ENCODE measurements around the gene LAYN.
A peak's percentile ranks its signal among the peaks of the same experiment; 100 is the strongest.

LAYN gene

GRCh38 chr11:111531687-111532364 is 8.7 kb upstream of the LAYN start:
- DNase-seq: peak; percentile 56

GRCh38 chr11:111532365-111532709 is 8.2 kb upstream of the LAYN start:
- DNase-seq: no peak

- no peak for DNase-seq
Measured at GRCh38 chr11:111535281-111535680, 5.2 kb upstream of the LAYN start.

GRCh38 chr11:111537336-111537860 is 3.1 kb upstream of the LAYN start:
- no peak for DNase-seq

DNA sequence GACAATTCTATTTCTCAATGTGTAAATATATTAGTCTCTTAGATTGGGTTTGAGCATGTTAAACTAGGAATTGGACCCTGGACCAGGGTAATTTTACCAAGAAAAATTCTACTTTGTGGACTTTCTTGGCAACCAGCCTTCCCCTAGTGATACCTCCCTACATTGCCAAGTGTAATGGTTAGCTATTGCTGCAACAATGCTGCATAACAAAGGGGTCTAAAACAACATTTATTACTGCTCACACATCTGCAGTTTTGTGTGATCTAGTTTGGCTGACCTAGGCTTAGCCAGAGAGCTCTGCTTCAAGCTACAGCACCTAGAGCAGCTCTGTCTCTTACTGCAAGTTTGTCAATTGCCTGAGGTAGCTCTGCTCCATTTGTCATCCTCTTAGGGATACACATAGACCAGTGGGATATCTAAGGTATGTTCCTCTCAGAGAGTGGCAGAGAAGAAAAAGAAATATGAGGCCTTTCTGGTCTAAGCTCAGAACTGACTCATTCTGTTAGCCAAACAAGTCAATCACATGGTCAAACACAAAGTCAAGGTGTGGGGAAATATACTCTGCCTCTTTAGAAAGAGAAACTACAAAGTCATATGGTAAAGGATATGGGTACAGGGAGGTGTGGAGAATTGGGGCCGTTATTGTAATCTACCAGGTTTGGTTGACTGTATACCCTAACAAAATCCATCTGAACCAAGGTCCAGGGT is 2.0 kb upstream of the LAYN start:
- no peak for DNase-seq

DNA sequence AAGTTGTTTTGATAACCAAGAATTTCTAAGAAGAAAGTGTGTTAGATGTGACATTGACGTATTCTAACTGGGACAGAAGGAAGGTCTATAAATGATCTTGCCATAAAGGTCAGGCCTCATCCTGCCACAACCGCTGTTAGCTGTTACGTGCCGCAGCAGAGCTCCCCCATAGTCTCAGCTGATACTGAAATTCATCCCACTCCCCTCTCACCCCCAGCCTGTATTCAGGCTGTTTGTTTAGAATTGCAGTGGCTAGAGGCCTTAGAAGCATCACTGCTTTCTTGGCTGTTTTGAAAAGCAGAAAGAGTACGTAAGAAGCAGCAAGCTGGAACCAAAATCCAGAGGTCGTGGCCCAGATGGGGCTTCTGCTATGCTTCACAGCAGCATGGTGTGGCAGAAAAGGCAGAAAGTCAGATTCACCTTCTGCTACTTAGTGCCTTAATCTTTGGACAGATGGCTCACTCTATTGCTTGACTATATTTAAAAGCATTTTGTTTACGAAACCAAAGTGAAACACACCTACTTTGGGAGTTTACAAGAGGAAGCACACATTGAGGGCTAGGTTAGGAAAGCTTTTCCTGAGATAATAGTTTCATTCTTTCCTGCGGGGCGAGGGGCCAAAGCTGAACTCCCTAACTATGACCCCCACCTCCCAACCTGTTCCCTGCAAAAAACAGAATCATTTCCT is 950 bp upstream of the LAYN start:
- no peak for DNase-seq

DNA sequence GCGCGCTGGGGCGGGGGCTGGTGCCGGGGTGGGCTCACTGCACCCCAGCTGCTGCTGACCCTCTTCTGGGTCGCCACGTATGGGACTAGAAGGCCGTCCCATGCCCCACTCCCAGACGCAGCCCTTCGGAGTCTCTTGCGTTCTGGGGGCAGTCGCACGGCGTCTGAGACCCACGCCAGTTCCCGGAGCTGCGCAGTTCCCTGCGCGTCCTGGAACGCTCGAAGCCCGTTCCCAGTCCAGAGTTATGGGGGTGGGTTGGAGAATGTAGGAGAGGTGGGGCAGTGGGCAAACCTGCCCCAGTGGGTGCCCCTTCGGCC is 375 bp downstream of the LAYN start:
- DNase-seq: no peak

GRCh38 chr11:111541254-111542061 is 938 bp downstream of the LAYN start:
- DNase-seq: no peak

- no peak for DNase-seq
Measured at GRCh38 chr11:111542606-111543275, 2.2 kb downstream of the LAYN start.

GRCh38 chr11:111548525-111548924 is 8.0 kb downstream of the LAYN start:
- DNase-seq: no peak

DNA sequence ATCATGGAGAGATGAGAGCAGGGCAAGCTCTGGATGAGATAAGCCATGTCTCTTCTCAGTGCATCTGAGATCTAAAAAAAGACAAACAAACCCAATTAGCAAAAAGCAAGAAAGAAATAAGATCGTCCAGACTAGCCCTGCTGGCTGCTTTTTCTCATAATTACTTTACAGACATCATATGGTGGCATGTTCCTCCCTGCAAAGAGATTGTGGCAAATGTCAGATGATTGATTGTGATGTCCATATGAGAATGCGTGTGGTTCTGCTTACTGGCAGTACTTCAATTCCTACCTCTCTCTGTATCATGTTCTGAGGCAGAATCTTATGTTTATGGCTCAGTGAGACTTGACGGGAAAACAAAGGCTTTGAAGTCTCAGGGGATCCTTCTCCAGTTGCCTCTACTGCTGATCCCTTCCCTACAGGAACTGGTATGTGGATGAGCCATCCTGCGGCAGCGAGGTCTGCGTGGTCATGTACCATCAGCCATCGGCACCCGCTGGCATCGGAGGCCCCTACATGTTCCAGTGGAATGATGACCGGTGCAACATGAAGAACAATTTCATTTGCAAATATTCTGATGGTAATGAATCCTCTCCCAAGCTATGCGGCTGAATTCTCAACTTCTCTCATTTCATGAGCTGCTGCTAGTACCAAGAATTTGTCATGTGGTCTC is 8.8 kb downstream of the LAYN start:
- no peak for DNase-seq

DNA sequence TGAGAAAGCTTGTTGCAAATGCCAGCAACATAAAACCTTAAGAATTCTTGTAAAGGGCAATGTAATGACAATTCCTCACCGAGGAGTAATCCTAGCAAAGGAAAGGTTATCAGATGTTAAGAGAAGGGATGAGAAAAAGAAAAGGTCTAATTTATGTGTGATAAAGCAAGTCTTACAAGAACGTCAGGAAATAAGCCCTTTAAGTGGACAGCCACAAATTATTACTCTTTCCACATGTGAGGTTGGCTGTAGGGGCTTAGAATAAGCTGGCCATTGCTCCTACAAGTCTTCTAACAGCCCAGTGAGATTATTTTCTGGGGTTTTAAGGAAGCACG is 9.3 kb downstream of the LAYN start:
- DNase-seq: no peak

DNA sequence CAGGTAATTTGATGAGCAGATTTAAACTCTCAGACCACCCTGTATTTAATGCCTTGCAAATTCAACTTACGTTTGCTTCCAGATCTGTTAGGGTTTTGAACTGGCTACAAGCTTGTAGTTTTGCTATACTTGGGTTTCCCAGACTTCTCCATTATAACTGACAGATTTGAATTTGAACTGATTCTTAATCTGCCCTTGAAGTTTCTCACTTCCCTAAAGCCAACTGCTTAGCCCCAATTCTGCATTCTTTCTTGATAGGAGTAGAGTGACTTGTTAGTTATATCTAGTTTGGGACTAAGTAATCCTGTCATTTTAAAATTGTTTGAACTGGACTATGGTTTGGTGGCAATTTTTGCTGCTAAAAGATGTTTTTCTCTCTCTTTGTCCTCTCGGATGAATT is 9.7 kb downstream of the LAYN start:
- DNase-seq: no peak

GRCh38 chr11:111554532-111554931 is 14.0 kb downstream of the LAYN start:
- DNase-seq: no peak

GRCh38 chr11:111555255-111555654 is 14.7 kb downstream of the LAYN start:
- no peak for DNase-seq

DNA sequence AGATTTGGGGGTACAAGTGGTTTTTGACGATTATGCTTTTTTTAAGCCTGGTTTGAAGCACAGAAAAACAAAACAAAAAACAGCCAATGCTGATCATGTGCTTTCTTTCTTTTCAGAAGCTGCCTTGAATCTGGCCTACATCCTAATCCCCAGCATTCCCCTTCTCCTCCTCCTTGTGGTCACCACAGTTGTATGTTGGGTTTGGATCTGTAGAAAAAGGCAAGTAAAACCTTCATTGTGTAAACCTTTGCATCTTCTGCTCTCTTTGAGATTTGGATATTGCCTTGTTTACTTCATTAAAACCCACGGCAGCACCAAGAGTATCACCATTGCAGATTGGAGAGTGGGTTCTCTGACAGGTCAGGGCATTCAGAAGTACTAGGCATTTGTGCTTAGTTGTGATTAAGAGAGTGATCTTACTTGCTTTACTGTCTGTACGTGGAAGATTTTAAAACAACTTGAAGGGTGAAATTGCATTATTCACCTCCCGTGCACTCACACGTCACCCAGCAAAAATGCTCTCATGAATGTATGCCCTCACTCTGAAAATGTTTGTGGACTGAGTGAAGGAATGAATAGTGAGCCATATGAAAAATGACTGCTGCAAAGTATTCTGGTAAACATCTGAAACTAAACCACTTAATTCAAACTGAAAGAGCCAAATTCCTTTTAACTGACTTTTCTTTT is 17.0 kb downstream of the LAYN start:
- no peak for DNase-seq

GRCh38 chr11:111559800-111560464 is 19.4 kb downstream of the LAYN start:
- no peak for DNase-seq

DNA sequence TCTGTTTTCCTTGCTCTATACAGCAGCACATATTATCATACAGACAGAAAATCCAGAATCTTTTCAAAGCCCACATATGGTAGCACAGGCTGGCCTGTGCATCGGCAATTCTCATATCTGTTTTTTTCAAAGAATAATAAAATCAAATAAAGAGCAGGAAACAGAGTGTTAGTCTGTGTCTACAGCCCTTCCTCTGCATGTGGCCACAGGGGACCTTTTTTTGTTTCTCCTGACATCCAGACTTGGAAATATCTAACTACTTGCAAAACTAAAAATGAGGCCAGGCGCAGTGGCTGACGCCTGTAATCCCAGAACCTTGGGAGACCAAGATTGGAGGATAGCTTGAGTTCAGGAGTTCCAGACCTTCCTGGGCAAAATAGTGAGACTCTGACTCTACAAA is 20.3 kb downstream of the LAYN start:
- no peak for DNase-seq

GRCh38 chr11:111561306-111561705 is 20.8 kb downstream of the LAYN start:
- DNase-seq: no peak

DNA sequence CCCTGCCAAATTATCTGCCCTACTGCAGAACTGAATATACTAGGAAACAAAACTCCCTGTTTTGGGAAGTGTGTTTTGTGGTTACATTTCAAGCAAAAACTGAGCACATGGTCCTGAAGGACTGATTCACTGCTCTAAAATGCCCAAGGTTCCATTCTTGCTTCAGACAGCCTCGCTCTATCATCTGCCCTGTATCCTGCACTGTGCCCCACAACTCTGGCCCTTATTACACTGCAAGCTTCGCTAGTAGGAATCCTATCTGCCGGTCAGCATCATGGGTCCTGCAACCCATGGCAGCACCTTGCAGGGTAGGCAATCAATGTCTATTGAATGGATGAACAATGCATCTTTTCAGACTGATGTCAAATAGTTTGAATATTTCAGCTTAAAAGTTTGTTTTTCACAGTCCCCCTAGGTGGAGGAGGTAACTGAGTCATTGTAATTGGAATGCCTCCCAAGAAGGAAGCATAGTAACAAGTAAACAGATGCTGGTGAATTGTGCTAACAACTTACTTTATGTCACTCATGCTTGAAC is 21.3 kb downstream of the LAYN start:
- DNase-seq: no peak

All from NK-92 treated with Interleukin-12 subunit alpha and Interleukin-12 subunit beta, amount 100 ng/mL, for 24 hours (cell line).